ENCODE results near the gene MYEOV.

MYEOV gene

DNA sequence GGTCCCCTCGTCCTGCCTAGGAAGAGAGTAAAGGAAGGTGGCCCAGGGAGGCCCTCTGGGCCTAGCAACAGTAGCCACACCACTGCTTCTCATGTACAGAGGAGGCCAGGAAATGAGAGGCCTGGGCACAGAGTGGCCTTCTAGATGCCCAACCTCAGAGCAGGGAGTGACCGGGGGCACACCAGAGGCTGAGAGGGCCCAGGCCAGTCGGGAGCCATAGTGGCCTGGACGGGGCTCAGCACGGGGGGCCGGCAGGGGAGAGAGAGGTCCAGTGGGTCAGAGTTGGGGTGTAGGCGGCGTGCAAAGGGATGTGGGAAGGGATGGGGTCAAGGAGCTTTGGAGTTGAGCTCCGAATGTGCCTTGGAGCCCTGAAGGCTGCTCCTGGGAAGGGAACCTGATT lies 25.0 kb upstream of the MYEOV start:
- Histone ChIP-seq H3K27me3 (ENCODE audit: insufficient read depth, low read length) (no peaks in the 10 kb centered on the region), H3K27ac (ENCODE audit: low read length) (no peak overlapping the region), H3K9me3 (ENCODE audit: insufficient read depth, low read depth, low read length) (no peaks in the 10 kb centered on the region), H3K36me3 (ENCODE audit: insufficient read depth, low read depth, low read length) (no peaks in the 10 kb centered on the region), H3K9ac (ENCODE audit: low read depth, low read length) (no peak overlapping the region), H3K4me1 (ENCODE audit: insufficient read depth, low read length) (no peaks in the 10 kb centered on the region), H3K4me3 (ENCODE audit: low read length) (no peak overlapping the region)

GRCh38 chr11:69269388-69269787 lies 24.6 kb upstream of the MYEOV start:
- H3K4me3 ChIP-seq (ENCODE audit: low read length), result no peak overlapping the region
- H3K9me3 ChIP-seq (ENCODE audit: insufficient read depth, low read depth, low read length), result no peaks in the 10 kb centered on the region
- no peak overlapping the region for H3K9ac ChIP-seq (ENCODE audit: low read depth, low read length)
- no peaks in the 10 kb centered on the region for H3K36me3 ChIP-seq (ENCODE audit: insufficient read depth, low read depth, low read length)
- no peaks in the 10 kb centered on the region for H3K4me1 ChIP-seq (ENCODE audit: insufficient read depth, low read length)
- no peaks in the 10 kb centered on the region for H3K27me3 ChIP-seq (ENCODE audit: insufficient read depth, low read length)
- no peak overlapping the region for H3K27ac ChIP-seq (ENCODE audit: low read length)

DNA sequence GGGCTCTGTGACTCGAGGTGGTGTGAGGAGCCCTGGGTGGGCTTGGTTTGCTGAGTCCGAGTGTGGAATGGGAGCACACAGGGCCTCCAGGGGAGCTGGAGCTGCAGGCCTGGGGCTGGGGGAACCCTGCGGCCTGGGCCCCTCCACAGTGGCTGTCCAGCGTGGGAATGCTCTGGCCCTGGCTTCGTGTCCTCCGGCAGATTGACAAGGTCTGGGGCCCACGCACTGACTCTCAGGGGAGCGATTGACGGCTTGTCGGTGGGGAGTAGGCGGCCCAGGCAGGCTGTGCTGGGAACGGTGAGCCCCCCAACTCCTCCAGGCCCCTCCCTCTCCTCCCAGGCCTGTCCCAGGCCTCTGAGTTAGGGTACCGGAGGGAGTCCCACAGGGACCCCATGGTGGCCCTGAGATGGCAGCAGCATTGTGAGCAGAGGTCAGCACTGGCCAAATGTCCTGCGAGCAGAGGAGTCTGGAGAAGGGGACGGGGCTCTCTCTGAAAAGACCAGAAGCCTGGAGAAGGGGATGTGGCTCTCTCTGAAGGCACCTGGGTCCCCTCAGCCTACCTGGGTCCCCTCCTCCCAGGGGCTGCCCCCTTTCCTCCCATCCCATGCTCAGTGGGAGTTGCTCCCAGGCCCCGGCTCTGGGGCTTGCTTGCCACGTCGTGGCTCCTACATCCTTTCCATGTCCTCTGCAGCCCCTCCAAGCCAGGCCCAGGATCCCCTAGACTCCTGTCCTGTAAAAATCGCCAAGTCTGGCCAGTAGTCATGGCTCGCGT lies 23.8 kb upstream of the MYEOV start:
- H3K27me3 ChIP-seq (ENCODE audit: insufficient read depth, low read length), result no peaks in the 10 kb centered on the region
- H3K36me3 ChIP-seq (ENCODE audit: insufficient read depth, low read depth, low read length), result no peaks in the 10 kb centered on the region
- H3K4me1 ChIP-seq (ENCODE audit: insufficient read depth, low read length), result no peaks in the 10 kb centered on the region
- no peak overlapping the region for H3K9ac ChIP-seq (ENCODE audit: low read depth, low read length)
- no peaks in the 10 kb centered on the region for H3K9me3 ChIP-seq (ENCODE audit: insufficient read depth, low read depth, low read length)
- H3K27ac ChIP-seq (ENCODE audit: low read length), result no peak overlapping the region
- no peak overlapping the region for H3K4me3 ChIP-seq (ENCODE audit: low read length)

- no peaks in the 10 kb centered on the region for H3K9me3 ChIP-seq (ENCODE audit: insufficient read depth, low read depth, low read length)
- H3K27me3 ChIP-seq (ENCODE audit: insufficient read depth, low read length), result no peaks in the 10 kb centered on the region
- no peak overlapping the region for H3K4me3 ChIP-seq (ENCODE audit: low read length)
- H3K27ac ChIP-seq (ENCODE audit: low read length), result no peak overlapping the region
- H3K4me1 ChIP-seq (ENCODE audit: insufficient read depth, low read length), result no peaks in the 10 kb centered on the region
- no peak overlapping the region for H3K9ac ChIP-seq (ENCODE audit: low read depth, low read length)
- no peaks in the 10 kb centered on the region for H3K36me3 ChIP-seq (ENCODE audit: insufficient read depth, low read depth, low read length)
Observed at GRCh38 chr11:69270941-69271340, 23.0 kb upstream of the MYEOV start.

DNA sequence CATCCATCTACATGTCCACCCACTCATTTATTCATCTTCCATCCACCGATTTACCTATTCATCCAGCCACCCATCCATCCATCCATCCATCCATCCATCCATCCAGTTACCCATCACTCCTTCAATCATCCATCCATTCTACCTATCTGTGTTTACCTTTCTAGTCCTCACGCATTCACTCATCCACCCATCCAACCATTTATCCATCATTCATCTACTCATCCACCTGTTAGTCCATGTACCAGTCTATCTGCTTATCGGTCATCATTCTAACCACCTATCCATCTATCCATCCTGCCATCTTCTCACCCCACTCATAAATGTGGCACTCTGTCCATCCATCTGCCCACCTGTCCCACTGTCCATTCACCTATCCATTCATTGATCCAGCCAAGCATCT lies 21.9 kb upstream of the MYEOV start:
- H3K27ac ChIP-seq (ENCODE audit: low read length), result no peak overlapping the region
- no peaks in the 10 kb centered on the region for H3K36me3 ChIP-seq (ENCODE audit: insufficient read depth, low read depth, low read length)
- no peaks in the 10 kb centered on the region for H3K4me1 ChIP-seq (ENCODE audit: insufficient read depth, low read length)
- H3K4me3 ChIP-seq (ENCODE audit: low read length), result no peak overlapping the region
- H3K27me3 ChIP-seq (ENCODE audit: insufficient read depth, low read length), result no peaks in the 10 kb centered on the region
- no peaks in the 10 kb centered on the region for H3K9me3 ChIP-seq (ENCODE audit: insufficient read depth, low read depth, low read length)
- no peak overlapping the region for H3K9ac ChIP-seq (ENCODE audit: low read depth, low read length)

DNA sequence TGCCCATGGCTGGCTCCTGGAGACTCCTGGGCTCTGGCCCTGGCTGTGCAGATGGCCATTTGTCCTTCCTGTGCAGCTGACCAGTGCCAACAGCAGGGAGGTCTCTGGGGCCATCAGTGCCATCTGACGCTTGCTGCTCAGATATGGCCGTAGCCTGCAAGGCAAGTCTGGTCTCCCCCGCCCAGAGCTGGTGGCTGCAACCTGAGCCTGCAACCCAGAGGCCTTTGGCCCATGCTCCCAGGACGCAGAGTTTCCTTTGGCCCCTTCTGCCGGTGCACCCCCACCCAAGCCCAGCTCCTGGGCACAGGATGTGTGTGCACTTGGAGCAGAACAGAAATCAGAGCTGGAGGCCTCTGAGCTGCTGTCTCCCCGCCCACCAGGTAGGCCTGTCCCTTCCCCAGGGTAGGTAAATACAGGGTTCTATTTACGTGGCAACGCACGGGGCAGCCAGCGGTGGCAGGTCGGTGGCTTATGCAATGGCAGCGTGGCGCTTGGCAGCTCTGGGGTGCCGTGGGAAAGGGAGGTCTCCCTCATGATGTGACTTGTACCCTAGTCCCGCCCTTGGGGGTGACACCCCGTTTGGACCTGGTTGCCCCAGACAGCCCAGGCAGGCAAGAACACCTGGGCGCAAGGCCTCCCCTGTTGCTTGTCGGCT lies 21.0 kb upstream of the MYEOV start:
- Histone ChIP-seq H3K4me3 (ENCODE audit: low read length) (no peak overlapping the region), H3K27me3 (ENCODE audit: insufficient read depth, low read length) (no peaks in the 10 kb centered on the region), H3K36me3 (ENCODE audit: insufficient read depth, low read depth, low read length) (no peaks in the 10 kb centered on the region), H3K9me3 (ENCODE audit: insufficient read depth, low read depth, low read length) (no peaks in the 10 kb centered on the region), H3K27ac (ENCODE audit: low read length) (no peak overlapping the region), H3K9ac (ENCODE audit: low read depth, low read length) (no peak overlapping the region), H3K4me1 (ENCODE audit: insufficient read depth, low read length) (no peaks in the 10 kb centered on the region)

DNA sequence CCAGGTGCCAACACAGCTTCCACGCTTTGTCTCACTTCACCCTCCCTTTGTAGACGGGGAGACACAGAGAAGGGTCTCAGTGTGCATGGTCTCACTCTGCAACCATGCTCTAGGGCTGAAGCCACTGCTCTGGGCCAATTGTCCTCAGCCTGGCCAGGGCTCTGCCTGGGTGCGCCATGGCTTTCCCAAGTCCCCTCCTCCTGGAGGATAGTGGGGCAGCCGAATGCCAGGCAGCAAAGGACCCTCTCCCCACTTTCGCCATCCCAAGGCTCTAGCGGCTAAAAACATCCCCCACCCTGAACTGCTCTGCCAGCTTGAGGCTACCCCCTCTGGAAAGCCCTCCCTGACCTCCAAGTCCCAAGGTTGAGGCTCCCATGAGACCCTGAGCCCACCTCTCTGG lies 20.4 kb upstream of the MYEOV start:
- H3K4me3 ChIP-seq (ENCODE audit: low read length), result no peak overlapping the region
- no peaks in the 10 kb centered on the region for H3K4me1 ChIP-seq (ENCODE audit: insufficient read depth, low read length)
- no peaks in the 10 kb centered on the region for H3K9me3 ChIP-seq (ENCODE audit: insufficient read depth, low read depth, low read length)
- H3K9ac ChIP-seq (ENCODE audit: low read depth, low read length), result no peak overlapping the region
- H3K27me3 ChIP-seq (ENCODE audit: insufficient read depth, low read length), result no peaks in the 10 kb centered on the region
- H3K27ac ChIP-seq (ENCODE audit: low read length), result no peak overlapping the region
- H3K36me3 ChIP-seq (ENCODE audit: insufficient read depth, low read depth, low read length), result no peaks in the 10 kb centered on the region

- no peaks in the 10 kb centered on the region for H3K27me3 ChIP-seq (ENCODE audit: insufficient read depth, low read length)
- no peak overlapping the region for H3K4me3 ChIP-seq (ENCODE audit: low read length)
- H3K36me3 ChIP-seq (ENCODE audit: insufficient read depth, low read depth, low read length), result no peaks in the 10 kb centered on the region
- H3K27ac ChIP-seq (ENCODE audit: low read length), result no peak overlapping the region
- no peaks in the 10 kb centered on the region for H3K9me3 ChIP-seq (ENCODE audit: insufficient read depth, low read depth, low read length)
- no peak overlapping the region for H3K9ac ChIP-seq (ENCODE audit: low read depth, low read length)
- no peaks in the 10 kb centered on the region for H3K4me1 ChIP-seq (ENCODE audit: insufficient read depth, low read length)
Observed at GRCh38 chr11:69274531-69275016, 19.4 kb upstream of the MYEOV start.

GRCh38 chr11:69275178-69275577 lies 18.8 kb upstream of the MYEOV start:
- H3K36me3 ChIP-seq (ENCODE audit: insufficient read depth, low read depth, low read length), result no peaks in the 10 kb centered on the region
- no peaks in the 10 kb centered on the region for H3K27me3 ChIP-seq (ENCODE audit: insufficient read depth, low read length)
- H3K4me3 ChIP-seq (ENCODE audit: low read length), result no peak overlapping the region
- no peaks in the 10 kb centered on the region for H3K9me3 ChIP-seq (ENCODE audit: insufficient read depth, low read depth, low read length)
- no peak overlapping the region for H3K9ac ChIP-seq (ENCODE audit: low read depth, low read length)
- H3K27ac ChIP-seq (ENCODE audit: low read length), result no peak overlapping the region
- no peaks in the 10 kb centered on the region for H3K4me1 ChIP-seq (ENCODE audit: insufficient read depth, low read length)

DNA sequence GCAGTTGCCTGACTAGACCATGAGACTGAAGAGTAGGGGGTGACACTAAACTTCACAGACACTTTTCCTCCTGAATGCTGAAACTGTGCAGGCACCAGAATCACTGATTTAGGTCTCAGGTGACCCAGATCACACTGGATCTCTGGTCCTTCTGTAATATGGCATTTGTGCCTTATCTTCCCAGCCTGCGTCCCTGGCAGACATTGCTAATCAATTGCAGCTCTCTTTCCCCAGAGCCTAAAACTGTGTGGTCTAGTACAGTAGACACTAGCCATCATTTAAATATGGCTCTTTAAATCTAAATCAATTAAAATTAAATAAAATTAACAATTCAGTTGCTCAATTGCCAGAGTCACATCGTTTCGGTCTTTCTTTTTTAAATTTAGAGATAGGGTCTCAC lies 17.8 kb upstream of the MYEOV start:
- H3K4me1 ChIP-seq (ENCODE audit: insufficient read depth, low read length), result no peaks in the 10 kb centered on the region
- no peak overlapping the region for H3K4me3 ChIP-seq (ENCODE audit: low read length)
- H3K27me3 ChIP-seq (ENCODE audit: insufficient read depth, low read length), result no peaks in the 10 kb centered on the region
- no peak overlapping the region for H3K27ac ChIP-seq (ENCODE audit: low read length)
- no peaks in the 10 kb centered on the region for H3K9me3 ChIP-seq (ENCODE audit: insufficient read depth, low read depth, low read length)
- no peaks in the 10 kb centered on the region for H3K36me3 ChIP-seq (ENCODE audit: insufficient read depth, low read depth, low read length)
- H3K9ac ChIP-seq (ENCODE audit: low read depth, low read length), result no peak overlapping the region

DNA sequence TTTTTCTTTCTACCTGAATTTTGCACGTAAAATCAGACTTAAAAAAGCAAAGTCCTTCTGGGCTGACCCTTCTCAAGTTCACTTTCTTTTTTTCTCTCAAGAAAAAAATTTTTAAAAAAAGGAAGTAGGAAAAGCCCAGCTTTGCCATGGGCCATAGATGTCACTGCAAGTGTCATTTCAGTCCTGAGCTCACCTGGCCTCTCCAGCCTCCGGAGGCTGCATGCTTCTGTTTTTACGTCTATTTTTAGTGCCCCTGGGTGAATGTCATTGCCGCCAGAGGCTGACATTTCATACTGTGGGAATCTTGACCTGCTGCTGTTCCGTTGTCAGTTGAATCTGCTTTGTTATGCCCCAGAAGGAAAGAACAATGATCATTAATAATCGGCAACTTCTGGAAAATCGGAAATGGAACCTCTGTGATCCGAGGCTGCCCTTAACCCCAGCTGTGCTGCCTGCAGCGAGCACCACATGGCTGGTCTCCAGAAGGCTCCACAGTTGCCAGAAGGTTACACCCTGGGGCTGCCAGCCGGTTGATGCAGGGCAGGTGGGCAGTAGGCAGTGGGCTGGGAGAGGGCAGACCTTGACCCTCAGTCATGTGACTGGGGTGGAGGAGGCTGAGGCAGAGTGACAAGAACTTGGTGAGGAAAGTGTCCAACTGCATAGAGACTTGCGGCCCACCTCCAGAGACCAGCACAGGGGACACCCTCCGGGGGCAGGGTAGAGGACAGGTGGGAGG lies 16.7 kb upstream of the MYEOV start:
- Histone ChIP-seq H3K9me3 (ENCODE audit: insufficient read depth, low read depth, low read length) (no peaks in the 10 kb centered on the region; the same call in 1 of the 2 replicates), H3K9ac (ENCODE audit: low read depth, low read length) (no peak overlapping the region), H3K4me1 (ENCODE audit: insufficient read depth, low read length) (no peaks in the 10 kb centered on the region), H3K4me3 (ENCODE audit: low read length) (no peak overlapping the region), H3K27me3 (ENCODE audit: insufficient read depth, low read length) (no peaks in the 10 kb centered on the region), H3K27ac (ENCODE audit: low read length) (no peak overlapping the region), H3K36me3 (ENCODE audit: insufficient read depth, low read depth, low read length) (no peaks in the 10 kb centered on the region)

All from iPS-20b (cell line).